Ishikawa (cell line): ENCODE results near the gene KCNQ5.

ENCODE experiments used
- CREB1 ChIP-seq: IDR thresholded peaks from 2 replicates; pipeline ENCODE4 v1.6.1; 2012; ENCODE audit warnings: low read depth
- EGR1 ChIP-seq: IDR thresholded peaks from 2 replicates; pipeline ENCODE4 v1.6.1; 2012
- EP300 ChIP-seq: IDR thresholded peaks from 2 replicates; pipeline ENCODE4 v1.6.1; 2012; ENCODE audit warnings: borderline replicate concordance
- FOXM1 ChIP-seq: IDR thresholded peaks from 2 replicates; pipeline ENCODE4 v1.6.1; 2012; ENCODE audit warnings: low read depth, borderline replicate concordance
- MAX ChIP-seq: IDR thresholded peaks from 2 replicates; pipeline ENCODE4 v1.6.1; 2012
- NFIC ChIP-seq: IDR thresholded peaks from 2 replicates; pipeline ENCODE4 v1.6.1; 2012
- REST ChIP-seq: IDR thresholded peaks from 2 replicates; pipeline ENCODE4 v1.6.1; 2012; ENCODE audit warnings: low read depth, mild to moderate bottlenecking
- TAF1 ChIP-seq: IDR thresholded peaks from 2 replicates; pipeline ENCODE4 v1.6.1; 2012; ENCODE audit warnings: low read depth, mild to moderate bottlenecking
- YY1 ChIP-seq: IDR thresholded peaks from 2 replicates; pipeline ENCODE4 v1.6.1; 2012; ENCODE audit warnings: low read depth

GRCh38 chr6:72943699-72944098, 321.8 kb downstream of the KCNQ5 start:
- no peak for TF ChIP-seq MAX
- no peak for TF ChIP-seq YY1
- no peak for TF ChIP-seq CREB1
- TF ChIP-seq FOXM1: no peak
- no peak for TF ChIP-seq NFIC
- TF ChIP-seq TAF1: no peak
- no peak for TF ChIP-seq REST
- no peak for TF ChIP-seq EGR1
- no peak for TF ChIP-seq EP300
